Pancreas (tissue), 10 donors: Measurements from ENCODE around the gene ETV3L. TPM values are rescaled to one million over a fixed set of nuclear protein-coding genes. Genes with fewer than 3 reads are reported as not detected.

ENCODE experiments used
- ATAC-seq, 4 donors: fragments of 200-7000 bp; cut with Tn5 transposase; one replicate each; pipeline versions ENCODE4 v1.8.0 to v1.9.1; 2020; ENCODE audit warnings: mild to moderate bottlenecking in 4 of 4, moderate library complexity in 4 of 4
- DNase-seq, 6 donors: peaks; one replicate each; pipeline ENCODE4 v3.0.0-alpha.2; 2020
- FAIRE-seq: peaks from 2 replicates; lab custom pipeline; 2012; peaks lifted over from hg19 to GRCh38; lab: Jason Lieb, UNC
- H3K27ac ChIP-seq, 4 donors: fragments of 200-600 bp; sonication (generic); 1 replicate in 3 of 4; 2 replicates in 1 of 4; pipeline versions ENCODE4 v1.5.0 to v1.8.0; 2020
- H3K27me3 ChIP-seq, 4 donors: fragments of 200-600 bp; one replicate each; pipeline ENCODE4 v1.8.0; 2021
- H3K36me3 ChIP-seq, 3 donors: fragments of 200-600 bp; sonication (generic) in 1 of 3; one replicate each; pipeline versions ENCODE4 v1.5.0 to v1.8.0; 2020 to 2021
- H3K4me1 ChIP-seq, 3 donors: fragments of 200-600 bp; one replicate each; pipeline ENCODE4 v1.8.0; 2021
- H3K4me3 ChIP-seq, 4 donors: fragments of 200-600 bp; sonication (generic) in 2 of 4; one replicate each; pipeline versions ENCODE4 v1.5.0 to v1.8.0; 2020 to 2021
- H3K9me3 ChIP-seq, 4 donors: fragments of 200-600 bp; one replicate each; pipeline ENCODE4 v1.8.0; 2021
- CTCF ChIP-seq, 4 donors: fragments of 200-600 bp; sonication (generic) in 3 of 4; IDR thresholded peaks; one replicate each; pipeline versions ENCODE4 v1.5.0 to v1.8.0; 2021; ENCODE audit warnings: antibody characterized with exemption in 4 of 4
- WGBS, 2 donors: extraction: QIAGEN DNeasy Blood & Tissue Kit; methylation state at CpG; one replicate each; pipeline ENCODE4 v1.1.7; 2013; 5-methylcytosine and 5-hydroxymethylcytosine counted together
- intact Hi-C, 3 donors: fragments of 100-400 bp; cut with DNase I; formaldehyde crosslinking; loops; one replicate each; pipeline versions ENCODE4 v1.11.1 to v1.14.2; 2022
- polyA plus RNA-seq, 2 donors: library from polyadenylated mRNA; stranded (reverse); fragments of 200-250 nt; gene quantifications; one replicate each; pipeline ENCODE4 v1.2.3, GENCODE V29; 2013
- total RNA-seq, 6 donors: library from RNA; stranded (reverse); fragmentation: NEBNext Ultra II Directional in 4 of 6; extraction: Animal tissue kit (Norgen Biotek cat#: 25700) in 4 of 6; gene quantifications; one replicate each; pipeline versions ENCODE4 v1.2.1 to v1.2.4, GENCODE V29; 2021 to 2023
- donor health status: healthy with polysubstance abuse.
- donor health status: DM: no; HTN: no; CAD: no; lungs with moderate emphysema.
- donor health status: DM: no; HTN: no; CAD: no.
- donor health status: control.
- donor health status: control.
- donor health status: Bipolar disorder and iron deficiency.
- donor health status: DM: yes; HTN: yes; CAD: no.
- donor health status: DM: no; HTN: no; CAD: no.
- donor health status: DM: no; HTN: no; CAD: no.
- donor health status: DM: yes; HTN: yes; CAD: no.

The ETV3L gene
- total and polyA plus RNA-seq, 8 donors, result 0.14 TPM; not detected in 7

- no peak for FAIRE-seq
- 89% methylated on average over 2 of the region's 2 CpGs for WGBS, 2 donors
- no peak overlapping the region for H3K27ac ChIP-seq
- no peaks in the 10 kb centered on the region for H3K27me3 ChIP-seq
- intact Hi-C loops, result no loop called here
- TF ChIP-seq CTCF (IDR thresholded peaks at IDR 0.05), result no peak
- DNase-seq, result no peak
- H3K9me3 ChIP-seq, result no peaks in the 10 kb centered on the region
- peaks cover 3 to 15% (median 14%) of the 10 kb centered on the region in 3 donors for H3K4me1 ChIP-seq
- no peak for ATAC-seq
- no peak overlapping the region for H3K4me3 ChIP-seq
- peaks cover 5 to 36% (median 9%) of the 10 kb centered on the region in 3 donors for H3K36me3 ChIP-seq
Observed at GRCh38 chr1:157132616-157133167, 33.1 kb upstream of the ETV3L start.

- FAIRE-seq, result no peak
- WGBS, 2 donors, result 68 to 76% methylated on average over 5 of the region's 5 CpGs
- no peak for ATAC-seq
- no peak for TF ChIP-seq CTCF (IDR thresholded peaks at IDR 0.05)
- intact Hi-C loops, result no loop called here
- H3K9me3 ChIP-seq, result no peaks in the 10 kb centered on the region
- no peak for DNase-seq
- peaks cover 5 to 36% (median 9%) of the 10 kb centered on the region in 3 donors for H3K36me3 ChIP-seq
- no peak overlapping the region for H3K4me3 ChIP-seq
- no peaks in the 10 kb centered on the region for H3K27me3 ChIP-seq
- H3K4me1 ChIP-seq, result peaks cover 3 to 15% (median 14%) of the 10 kb centered on the region in 3 donors
- no peak overlapping the region for H3K27ac ChIP-seq
Observed at GRCh38 chr1:157132111-157132510, 32.5 kb upstream of the ETV3L start.

GRCh38 chr1:157131281-157131680, 31.7 kb upstream of the ETV3L start:
- ATAC-seq (no peak), DNase-seq (no peak), FAIRE-seq (no peak)
- H3K27ac ChIP-seq, result no peak overlapping the region
- intact Hi-C loops, result no loop called here
- no peaks in the 10 kb centered on the region for H3K27me3 ChIP-seq
- 44% methylated on average over 4 of the region's 4 CpGs for WGBS, 2 donors
- H3K4me3 ChIP-seq, result no peak overlapping the region
- H3K9me3 ChIP-seq, result no peaks in the 10 kb centered on the region
- H3K4me1 ChIP-seq, result peaks cover 0 to 6% (median 6%) of the 10 kb centered on the region in 3 donors
- no peak for TF ChIP-seq CTCF (IDR thresholded peaks at IDR 0.05)
- peaks cover 5 to 38% (median 9%) of the 10 kb centered on the region in 3 donors for H3K36me3 ChIP-seq

GRCh38 chr1:157124855-157125254, 25.2 kb upstream of the ETV3L start:
- Histone ChIP-seq H3K36me3 (peaks cover 0 to 29% (median 7%) of the 10 kb centered on the region in 3 donors), H3K4me3 (no peak overlapping the region), H3K27ac (no peak overlapping the region), H3K4me1 (no peaks in the 10 kb centered on the region), H3K27me3 (no peaks in the 10 kb centered on the region), H3K9me3 (no peaks in the 10 kb centered on the region)
- no peak for TF ChIP-seq CTCF (IDR thresholded peaks at IDR 0.05)
- 84 to 85% methylated on average over 7 of the region's 7 CpGs for WGBS, 2 donors
- intact Hi-C loops, result no loop called here
- no peak for FAIRE-seq
- no peak for ATAC-seq
- no peak for DNase-seq

GRCh38 chr1:157119448-157119847, 19.8 kb upstream of the ETV3L start:
- 76 to 89% methylated on average over 2 of the region's 2 CpGs for WGBS, 2 donors
- TF ChIP-seq CTCF (IDR thresholded peaks at IDR 0.05), result no peak
- no peak for ATAC-seq
- intact Hi-C loops, result no loop called here
- H3K4me1 ChIP-seq, result no peaks in the 10 kb centered on the region
- no peak overlapping the region for H3K4me3 ChIP-seq
- no peaks in the 10 kb centered on the region for H3K27me3 ChIP-seq
- no peaks in the 10 kb centered on the region for H3K9me3 ChIP-seq
- H3K27ac ChIP-seq, result no peak overlapping the region
- peaks cover 0 to 9% (median 0%) of the 10 kb centered on the region in 3 donors for H3K36me3 ChIP-seq
- no peak for DNase-seq
- FAIRE-seq, result no peak
